SW480 (cell line): ENCODE data around the gene ZNF468.
A peak's percentile ranks its signal among the peaks of the same experiment; 100 is the strongest.
"Not testable (repeated sequence)": the region's sequence is repeated elsewhere in the genome, so short reads cannot be mapped to it uniquely, and the experiment has no call there.

ENCODE experiments used
- DNase-seq: peaks from one replicate; pipeline ENCODE4 v3.0.0-alpha.2; 2016; ENCODE audit warnings: low spot score

The ZNF468 gene

DNA sequence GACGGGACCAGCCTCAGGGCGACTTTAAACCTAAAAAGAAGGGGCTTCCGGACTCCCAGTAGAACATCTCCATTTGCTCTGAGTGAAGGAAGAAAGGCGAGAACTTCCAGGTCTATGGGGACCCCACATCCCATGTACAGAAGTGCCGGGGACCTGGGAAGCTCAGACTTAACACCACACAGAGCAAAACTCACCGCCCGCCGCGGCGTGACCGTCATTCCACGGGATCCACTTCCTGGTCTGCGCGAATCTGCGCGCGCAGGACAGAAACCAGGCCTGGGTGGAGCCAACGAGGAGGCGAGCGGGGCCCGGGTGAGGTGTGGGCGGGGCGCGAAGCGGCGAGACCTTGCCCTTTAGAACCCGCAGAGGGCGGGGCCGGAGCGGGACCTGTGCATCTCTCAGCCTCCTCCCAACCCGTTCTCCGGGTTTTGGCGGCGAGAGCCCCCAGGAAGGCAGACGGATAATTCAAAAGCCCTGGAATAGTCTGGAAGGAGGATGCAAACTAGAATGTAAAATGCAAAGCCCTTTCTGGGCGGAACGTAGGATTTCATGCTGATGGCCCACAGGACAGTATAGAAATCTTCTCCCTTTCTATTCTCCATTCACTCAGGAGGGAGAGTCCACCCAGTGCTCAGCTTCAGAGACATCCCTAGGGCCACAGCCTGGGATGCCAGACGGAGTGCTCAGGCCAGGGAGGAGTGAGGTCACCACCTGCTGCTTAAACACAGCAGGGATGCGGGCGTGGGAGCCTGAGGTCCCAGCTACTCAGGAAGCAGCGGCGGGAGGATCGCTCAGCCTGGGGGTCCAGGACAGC lies at the start of gene ZNF468:
Gene ZNF468, minus strand, starts transcription at position 242 of the 814 bp plus-strand sequence. CDS start 3,347 bp downstream, outside the sequence.
- DNase-seq, result peak; percentile 39

DNA sequence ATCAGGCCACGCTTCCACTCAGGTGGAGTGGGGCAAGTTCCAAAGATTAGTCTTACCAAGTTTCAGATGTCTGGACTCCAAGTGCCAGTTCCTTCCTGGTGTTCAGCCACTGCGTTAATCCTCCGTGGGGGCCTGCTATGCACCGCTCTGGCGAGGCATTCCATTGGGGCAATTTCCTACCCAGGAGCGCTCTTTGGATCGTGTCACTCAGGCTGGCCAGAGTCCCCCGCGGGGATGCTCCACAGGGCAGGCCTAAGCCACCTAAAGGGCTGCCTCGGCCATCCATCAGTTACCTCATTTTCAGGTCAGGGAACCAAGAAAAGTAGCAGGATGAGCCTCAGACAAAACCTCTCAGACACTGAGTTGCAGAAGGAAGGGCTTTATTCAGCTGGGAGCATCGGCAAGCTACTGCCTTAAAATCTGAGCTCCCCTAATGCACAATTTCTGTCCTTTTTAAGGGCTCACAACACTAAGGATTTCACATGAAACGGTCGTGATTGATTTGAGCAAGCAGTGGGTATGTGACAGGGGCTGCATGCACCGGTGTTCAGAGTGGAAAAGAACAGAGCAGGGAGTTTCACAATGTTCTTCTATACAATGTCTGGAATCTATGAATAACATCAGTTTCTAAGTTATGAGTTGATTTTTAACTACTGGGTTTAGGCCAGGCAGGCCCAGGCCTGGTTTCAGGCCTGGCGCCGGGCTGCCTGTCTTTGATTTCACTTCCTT lies 46.8 kb upstream of the ZNF468 start:
- not testable (repeated sequence) for DNase-seq

DNA sequence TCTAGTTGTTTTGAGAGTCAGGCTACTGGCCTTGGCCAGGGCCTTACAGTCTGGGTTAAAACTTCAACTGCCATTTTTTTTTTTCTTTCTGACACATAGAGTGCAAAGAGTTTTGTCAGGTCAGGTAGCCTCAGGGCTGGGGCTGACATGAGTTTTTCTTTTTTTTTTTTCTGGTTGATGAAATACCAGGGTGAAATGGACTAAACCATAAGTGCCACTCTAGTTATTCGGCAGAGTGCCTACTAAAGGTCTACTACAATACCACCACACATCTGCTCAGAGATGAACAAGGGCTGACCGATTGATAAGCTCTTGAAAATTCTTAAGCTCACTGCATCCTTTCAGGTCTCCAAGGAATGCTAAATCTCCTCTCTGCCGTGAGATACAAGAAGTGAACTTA lies 44.4 kb upstream of the ZNF468 start:
- no peak for DNase-seq

DNA sequence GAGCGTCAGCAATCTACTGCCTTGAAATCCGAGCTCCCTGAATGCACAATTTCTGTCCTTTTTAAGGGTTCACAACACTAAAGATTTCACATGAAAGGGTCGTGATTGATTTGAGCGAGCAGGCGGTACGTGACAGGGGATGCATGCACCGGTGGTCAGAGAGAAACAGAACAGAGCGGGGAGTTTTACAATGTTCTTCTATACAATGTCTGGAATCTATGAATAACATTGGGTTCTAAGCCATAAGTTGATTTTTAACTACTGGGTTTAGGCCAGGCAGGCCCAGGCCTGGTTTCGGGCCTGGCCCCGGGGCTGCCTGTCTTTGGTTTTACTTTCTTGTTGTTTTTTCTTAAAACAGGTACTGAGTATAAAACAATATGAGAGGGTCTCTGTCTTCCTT lies 41.2 kb upstream of the ZNF468 start:
- DNase-seq, result not testable (repeated sequence)

DNA sequence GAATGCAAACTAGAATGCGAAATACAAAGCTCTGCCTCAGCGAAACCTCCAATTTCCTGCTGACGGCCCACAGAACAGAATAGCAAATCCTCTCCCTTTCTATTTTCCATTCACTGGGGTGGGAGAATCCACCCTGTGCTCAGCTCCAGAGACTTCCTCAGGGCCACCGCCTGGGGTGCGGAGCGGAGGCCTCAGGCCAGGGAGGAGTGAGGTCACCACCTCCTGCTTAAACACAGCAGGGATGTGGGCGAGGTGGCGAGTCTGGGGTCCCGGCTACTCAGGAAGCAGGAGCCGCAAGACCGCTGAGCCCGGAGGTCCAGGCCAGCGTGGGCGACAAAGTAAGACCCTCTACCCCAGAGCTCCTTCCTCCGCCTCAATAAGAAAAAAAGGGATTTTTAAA lies 40.7 kb upstream of the ZNF468 start:
- DNase-seq, result no peak

DNA sequence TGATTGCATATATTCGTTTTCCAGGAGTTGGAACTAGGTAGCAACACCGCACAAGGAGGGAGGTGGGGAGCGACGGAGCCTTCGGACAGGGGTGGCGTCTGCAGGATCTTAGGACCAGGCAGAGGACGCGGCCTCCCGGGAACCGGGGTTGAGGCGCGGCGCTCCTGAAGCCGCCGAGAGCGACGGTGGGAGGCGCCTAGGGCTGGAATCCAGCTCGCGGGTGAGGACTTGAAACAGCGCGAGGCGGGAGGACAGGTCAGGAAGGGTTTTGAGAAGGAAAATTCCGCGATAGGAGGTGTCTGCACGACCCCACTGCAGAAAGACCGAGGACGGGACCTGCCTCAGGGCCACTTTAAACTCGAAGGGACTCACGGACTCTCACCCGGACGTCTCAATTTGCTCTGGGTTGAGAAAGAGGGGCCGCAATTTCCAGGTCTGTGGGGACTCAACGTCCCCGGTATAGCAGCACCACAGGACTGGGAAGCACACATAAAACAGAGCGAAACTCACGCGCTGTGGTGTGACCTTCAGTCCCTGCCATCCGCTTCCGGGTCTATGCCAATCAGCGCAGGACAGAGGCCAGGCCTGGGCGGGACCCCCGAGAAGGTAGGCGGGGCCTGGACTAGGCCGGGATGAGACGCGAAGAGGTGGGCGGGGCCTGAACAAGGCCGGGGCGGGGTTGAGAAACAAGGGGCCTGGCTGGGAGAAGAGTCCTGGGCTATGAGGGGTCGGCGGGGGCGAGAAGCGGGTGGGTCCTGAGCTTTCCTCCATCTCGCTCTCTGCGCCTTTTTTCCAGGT lies 39.9 kb upstream of the ZNF468 start, which contains the start of gene ZNF320:
Gene ZNF320, minus strand, starts transcription at position 498 of the 798 bp plus-strand sequence. CDS start 7,380 bp downstream, outside the sequence.
- peak; percentile 77 for DNase-seq

DNA sequence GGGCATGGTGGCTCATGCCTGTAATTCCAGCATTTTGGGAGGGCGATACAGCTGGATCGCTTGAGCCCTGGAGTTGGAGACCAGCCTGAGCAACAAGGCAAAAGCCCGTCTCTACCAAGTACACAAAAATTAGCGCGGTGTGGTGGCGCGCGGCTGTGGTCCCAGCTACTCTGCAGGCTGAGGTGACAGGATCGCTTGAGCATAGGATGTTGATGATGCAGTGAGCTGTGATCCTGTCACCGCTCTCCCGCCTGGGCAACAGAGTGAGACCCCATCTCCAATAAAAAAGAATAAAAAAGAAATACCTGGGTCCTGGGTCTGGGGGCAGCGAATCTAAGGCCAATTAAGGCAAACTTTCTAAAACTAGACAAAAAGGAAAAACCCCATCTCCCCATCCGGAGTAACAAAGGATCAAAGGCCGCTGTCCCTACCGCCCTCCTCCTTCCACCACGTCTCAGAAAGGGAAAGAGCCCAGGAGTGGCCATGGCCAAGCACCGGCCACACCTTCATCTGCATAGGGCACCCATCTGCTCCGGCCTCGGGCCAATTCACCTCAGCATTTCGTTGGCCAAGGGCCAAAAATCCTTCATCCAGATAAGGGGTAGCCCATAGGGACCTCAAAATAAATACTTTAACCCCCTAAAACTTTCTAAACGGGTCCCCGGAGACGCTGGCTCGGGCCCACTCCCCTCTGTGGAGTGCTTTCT lies 39.2 kb upstream of the ZNF468 start:
- DNase-seq, result no peak

DNA sequence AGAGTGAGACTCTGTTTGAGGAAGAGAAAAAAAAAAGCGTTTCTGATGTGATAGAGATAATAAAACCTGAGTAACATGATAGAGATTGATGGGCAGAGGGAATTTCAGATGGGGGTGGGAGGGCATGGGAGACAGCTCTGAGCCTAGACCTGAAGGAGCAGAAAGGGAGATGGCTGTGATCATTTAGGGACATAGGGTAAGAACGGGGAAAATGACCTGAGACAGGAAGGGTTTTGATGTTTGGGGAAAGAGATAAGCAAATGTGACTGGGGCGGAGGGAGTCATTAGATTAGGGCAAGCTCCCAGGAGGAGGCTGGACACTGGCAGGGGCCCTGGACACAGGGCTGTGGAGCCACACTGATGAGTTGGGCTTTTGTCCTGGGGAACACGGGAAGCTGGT lies 33.9 kb upstream of the ZNF468 start:
- no peak for DNase-seq

DNA sequence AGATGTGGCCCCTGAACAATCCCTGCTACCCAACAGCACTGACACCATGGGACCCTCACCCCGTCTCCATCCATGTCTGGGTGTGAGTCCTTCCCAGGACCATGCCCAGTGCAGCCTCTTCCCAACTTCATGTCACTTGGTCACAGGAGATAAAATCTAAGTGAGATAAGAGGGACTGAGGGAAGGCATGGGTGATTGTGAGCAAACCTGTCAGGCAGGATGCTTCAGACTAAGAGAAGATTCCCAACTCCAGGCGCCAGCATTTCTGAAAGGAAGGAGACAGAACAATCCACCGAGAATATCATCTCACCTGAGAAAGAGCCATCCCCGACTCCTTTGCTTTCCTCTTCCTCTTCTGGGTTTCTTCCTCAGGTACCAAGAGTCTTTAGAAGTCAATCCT lies 32.5 kb upstream of the ZNF468 start:
- no peak for DNase-seq

DNA sequence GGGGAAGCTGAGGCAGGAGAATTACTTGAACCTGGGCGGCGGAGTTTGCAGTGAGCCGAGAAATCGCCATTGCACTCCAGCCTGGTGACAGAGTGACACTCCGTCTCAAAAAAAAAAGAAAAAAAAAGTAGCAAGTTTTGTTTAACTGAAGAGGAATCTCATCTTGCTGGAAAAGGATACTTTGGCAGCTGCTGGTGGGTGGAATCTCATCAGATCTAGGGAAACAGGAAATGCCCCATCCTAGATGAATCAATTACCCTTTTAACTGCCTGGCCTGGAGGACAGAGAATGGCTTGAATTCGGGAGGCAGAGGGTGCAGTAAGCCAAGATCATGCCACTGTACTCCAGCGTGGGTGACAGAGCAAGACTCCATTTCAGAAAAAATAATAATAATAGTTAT lies 31.7 kb upstream of the ZNF468 start:
- DNase-seq, result no peak

DNA sequence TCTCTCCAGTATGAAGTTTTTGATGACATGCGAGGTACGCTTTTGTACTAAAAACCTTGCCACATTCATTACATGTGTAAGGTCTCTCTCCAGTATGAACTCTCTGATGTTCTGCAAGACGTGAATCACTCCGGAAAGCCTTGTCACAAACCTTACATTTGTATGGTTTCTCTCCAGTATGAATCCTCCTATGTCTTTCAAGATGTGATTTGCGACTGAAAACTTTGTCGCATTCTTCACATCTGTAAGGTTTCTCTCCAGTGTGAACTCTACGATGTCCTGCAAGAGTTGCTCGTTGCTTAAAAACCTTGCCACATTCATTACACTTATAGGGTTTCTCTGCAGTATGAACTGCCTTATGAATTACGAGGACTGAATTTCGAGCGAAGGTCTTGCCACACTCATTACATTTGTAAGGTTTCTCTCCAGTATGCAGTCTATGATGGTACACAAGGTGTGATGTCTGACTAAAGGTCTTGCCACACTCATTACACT lies 23.5 kb upstream of the ZNF468 start:
- DNase-seq, result no peak

DNA sequence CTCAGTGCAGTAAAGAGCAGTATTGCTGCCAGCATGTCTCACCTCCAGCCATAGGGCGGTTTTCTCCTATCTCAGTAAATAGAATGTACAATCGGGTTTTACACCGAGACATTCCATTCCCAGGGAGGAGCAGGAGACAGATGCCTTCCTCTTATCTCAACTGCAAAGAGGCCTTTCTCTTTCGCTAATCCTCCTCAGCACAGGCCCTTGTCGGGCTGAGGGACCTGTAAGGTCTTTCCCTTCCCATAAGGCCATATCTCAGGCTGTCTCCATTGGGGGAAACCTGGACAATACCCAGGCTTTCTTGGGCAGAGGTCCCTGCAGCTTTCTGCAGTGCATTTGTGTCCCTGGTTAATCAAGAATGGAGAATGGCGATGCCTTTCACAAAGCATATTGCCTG lies 15.6 kb upstream of the ZNF468 start:
- DNase-seq, result not testable (repeated sequence)

DNA sequence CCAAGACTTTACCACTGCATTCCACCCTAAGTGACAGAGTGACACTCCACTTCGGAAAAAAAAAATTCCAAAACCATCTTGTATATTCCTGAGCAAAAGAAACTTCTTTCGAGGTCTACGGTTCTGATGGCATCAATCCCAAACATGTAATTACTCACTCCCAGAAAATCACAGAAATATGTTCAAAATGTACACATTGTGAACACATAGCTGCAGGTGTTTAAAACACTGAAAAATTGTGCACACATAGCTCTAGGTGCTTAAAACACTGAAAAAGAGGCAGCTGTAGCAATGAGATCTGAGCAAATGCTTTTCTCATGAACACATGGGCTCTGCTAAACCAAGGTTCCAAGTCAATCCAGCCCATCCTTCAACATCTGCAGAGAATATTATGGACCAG lies 14.0 kb upstream of the ZNF468 start:
- DNase-seq, result no peak

DNA sequence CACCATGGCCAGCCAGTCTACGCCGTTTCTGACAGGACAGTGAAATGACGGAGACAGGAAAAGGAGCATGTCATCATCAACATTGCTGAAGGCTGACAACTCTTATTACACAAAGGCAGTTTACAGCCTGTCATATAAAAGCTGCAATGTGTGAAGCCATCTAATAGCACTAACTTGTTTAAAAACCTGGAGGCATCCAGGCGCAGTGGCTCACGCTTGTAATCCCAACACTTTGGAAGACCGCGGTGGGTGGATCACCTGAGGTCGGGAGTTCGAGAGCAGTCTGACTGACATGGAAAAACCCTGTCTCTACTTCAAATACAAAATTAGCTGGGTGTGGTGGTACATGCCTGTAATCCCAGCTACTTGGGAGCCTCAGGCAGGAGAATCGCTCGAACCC lies 10.6 kb upstream of the ZNF468 start:
- DNase-seq, result not testable (repeated sequence)

DNA sequence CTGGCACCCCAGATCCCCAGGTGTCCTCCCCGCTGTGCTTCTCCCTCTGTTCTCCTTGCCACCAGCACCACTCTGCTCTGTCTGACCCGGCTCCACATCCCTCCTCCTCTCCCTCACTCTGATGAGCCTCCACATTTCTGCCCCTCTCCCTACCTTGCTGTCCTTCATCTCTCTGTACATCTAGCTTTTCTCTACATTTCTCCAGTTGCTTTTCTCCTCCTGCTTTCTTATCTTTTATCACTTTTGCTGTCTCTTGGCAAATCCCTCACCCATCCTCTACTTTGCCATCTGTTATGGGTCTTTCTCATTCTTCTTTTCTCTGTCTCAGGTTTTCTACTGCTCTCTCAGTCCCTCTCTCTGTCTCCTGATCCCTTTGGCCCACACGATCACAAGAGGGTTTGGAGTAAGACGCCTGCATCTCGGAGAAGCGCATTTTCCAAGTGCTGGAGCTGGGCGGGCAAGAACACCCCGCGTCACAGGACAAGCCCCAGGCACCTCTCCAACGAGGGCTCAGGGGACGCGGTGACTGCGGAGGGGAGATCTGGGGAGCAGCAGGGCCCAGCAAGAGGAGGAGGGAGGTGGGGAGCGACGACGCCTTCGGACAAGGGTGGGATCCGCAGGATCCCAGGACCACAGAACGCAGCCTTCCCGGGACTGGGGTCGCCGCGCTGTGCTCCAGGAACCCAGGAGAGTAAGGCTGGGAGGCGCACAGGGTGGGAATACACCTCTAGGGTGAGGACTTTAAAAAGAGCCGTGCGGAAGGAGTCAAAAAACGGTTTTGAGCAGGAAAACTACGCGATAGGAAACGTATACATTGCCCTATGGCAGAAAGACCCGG lies 660 bp downstream of the ZNF468 start:
- not testable (repeated sequence) for DNase-seq

DNA sequence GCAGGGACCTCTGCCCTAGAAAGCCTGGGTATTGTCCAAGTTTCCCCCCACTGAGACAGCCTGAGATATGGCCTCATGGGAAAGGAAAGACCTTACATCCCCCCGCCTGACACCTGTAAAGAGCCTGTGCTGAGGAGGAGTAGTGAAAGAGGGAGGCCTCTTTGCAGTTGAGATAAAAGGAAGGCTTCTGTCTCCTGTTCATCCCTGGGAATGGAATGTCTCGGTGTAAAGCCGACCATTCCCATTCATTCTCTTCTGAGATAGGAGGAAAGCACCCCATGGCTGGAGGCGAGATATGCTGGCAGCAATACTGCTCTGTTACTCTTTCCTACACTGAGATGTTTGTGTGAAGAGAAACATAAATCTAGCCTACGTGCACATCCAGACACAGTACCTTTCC lies 10.1 kb downstream of the ZNF468 start:
- DNase-seq, result not testable (repeated sequence)

DNA sequence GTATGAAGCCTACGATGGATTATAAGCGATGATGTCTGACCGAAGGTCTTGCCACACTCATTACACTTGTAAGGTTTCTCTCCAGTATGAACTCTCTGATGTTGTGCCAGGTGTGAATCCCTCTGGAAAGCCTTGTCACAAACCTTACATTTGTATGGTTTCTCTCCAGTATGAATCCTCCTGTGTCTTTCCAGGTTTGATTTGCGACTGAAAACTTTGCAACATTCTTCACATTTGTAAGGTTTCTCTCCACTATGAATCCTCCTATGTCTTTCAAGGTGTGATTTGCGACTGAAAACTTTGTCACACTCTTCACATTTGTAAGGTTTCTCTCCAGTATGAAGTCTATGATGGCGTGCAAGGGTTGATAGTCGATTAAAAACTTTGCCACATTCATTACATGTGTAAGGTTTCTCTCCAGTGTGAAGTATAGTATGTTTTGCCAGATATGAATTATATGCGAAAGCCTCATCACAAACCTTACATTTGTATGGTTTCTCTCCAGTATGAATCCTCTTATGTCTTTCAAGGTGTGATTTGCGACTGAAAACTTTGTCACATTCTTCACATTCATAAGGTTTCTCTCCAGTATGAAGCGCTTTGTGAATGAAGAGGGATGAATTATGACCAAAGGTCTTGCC lies 16.5 kb downstream of the ZNF468 start:
- not testable (repeated sequence) for DNase-seq

DNA sequence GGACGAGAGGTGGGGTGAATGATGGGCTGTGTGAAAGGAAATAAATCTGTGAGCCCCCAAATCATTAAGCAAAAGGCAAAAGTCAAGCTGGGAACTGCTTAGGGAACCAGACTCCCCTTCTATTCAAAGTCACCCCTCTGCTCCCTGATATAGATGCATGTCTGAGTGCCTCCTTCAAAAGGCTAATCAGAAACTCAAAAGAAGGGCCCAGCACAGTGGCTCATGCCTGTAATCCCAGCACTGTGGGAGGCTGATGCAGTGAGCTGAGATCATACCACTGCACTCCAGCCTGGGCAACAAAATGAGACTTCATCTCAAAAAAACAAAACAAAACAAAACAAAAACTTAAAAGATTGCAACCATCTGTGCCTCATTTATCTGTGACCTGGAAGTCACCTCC lies 23.1 kb downstream of the ZNF468 start:
- not testable (repeated sequence) for DNase-seq

DNA sequence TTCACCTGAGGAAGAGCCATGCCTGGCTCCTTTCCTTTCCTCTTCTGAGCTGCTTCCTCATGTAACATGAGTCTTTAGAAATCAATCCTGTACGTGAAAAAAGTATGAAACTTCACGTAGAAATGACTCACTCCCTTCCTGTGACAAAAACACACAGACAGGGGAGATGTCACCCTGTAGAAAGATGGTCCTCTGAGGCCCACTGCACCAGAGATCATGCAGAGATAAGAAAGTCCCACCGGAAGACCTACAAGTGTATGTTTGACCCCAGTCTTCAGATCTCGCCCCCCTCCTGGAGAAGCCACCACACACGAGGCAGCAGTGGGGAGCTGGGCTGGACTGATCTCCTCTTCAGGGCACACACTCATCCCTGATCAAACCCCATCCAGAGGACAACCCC lies 23.9 kb downstream of the ZNF468 start:
- not testable (repeated sequence) for DNase-seq

DNA sequence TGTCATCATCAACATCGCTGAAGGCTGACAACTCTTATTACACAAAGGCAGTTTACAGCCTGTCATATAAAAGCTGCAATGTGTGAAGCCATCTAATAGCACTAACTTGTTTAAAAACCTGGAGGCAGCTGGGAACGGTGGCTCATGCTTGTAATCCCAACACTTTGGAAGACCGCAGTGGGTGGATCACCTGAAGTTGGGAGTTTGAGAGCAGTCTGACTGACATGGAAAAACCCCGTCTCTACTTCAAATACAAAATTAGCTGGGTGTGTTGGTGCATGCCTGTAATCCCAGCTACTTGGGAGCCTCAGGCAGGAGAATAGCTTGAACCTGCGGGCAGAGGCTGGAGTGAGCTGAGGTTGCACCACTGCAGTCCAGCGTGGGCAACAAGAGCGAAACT lies 27.6 kb downstream of the ZNF468 start:
- not testable (repeated sequence) for DNase-seq
